Left lung (tissue), 10 donors: ENCODE data around the gene ASB13. TPM values are rescaled to one million over a fixed set of nuclear protein-coding genes. Genes with fewer than 3 reads are reported as not detected.

ENCODE experiments used
- ATAC-seq: fragments of 200-7000 bp; cut with Tn5 transposase; one replicate; pipeline ENCODE4 v1.9.1; 2020; ENCODE audit warnings: moderate library complexity
- DNase-seq, 4 donors: peaks; one replicate each; pipeline ENCODE4 v3.0.0-alpha.2; 2013 to 2020
- H3K27ac ChIP-seq, 2 donors: fragments of 200-600 bp; sonication (generic) in 1 of 2; one replicate each; pipeline versions ENCODE4 v1.5.0 to v1.8.0; 2020 to 2021
- H3K27me3 ChIP-seq, 2 donors: fragments of 200-600 bp; sonication (generic) in 1 of 2; one replicate each; pipeline versions ENCODE4 v1.5.0 to v1.8.0; 2020 to 2021
- H3K36me3 ChIP-seq, 2 donors: fragments of 200-600 bp; sonication (generic) in 1 of 2; one replicate each; pipeline versions ENCODE4 v1.5.0 to v1.8.0; 2020 to 2021
- H3K4me1 ChIP-seq, 2 donors: fragments of 200-600 bp; one replicate each; pipeline ENCODE4 v1.8.0; 2021
- H3K4me3 ChIP-seq, 2 donors: fragments of 200-600 bp; sonication (generic) in 1 of 2; one replicate each; pipeline versions ENCODE4 v1.5.0 to v1.8.0; 2020 to 2021; ENCODE audit warnings: mild to moderate bottlenecking in 1 of 2
- H3K9me3 ChIP-seq, 2 donors: fragments of 200-600 bp; sonication (generic) in 1 of 2; one replicate each; pipeline versions ENCODE4 v1.5.0 to v1.8.0; 2020 to 2021
- CTCF ChIP-seq, 2 donors: fragments of 200-600 bp; sonication (generic) in 1 of 2; IDR thresholded peaks; one replicate each; pipeline versions ENCODE4 v1.5.0 to v1.8.0; 2021; ENCODE audit warnings: antibody characterized with exemption in 2 of 2
- intact Hi-C, 2 donors: fragments of 100-400 bp; cut with DNase I; formaldehyde crosslinking; loops; one replicate each; pipeline versions ENCODE4 v1.11.2 to v1.14.2; 2022
- polyA plus RNA-seq, 6 donors: library from polyadenylated mRNA; unstranded; fragments of 120-200 nt; gene quantifications; one replicate each; pipeline ENCODE4 v1.2.1, GENCODE V29; 2013; ENCODE audit not compliant: insufficient read length in 6 of 6
- total RNA-seq, 2 donors: library from RNA; stranded (reverse); fragmentation: NEBNext Ultra II Directional; extraction: Animal tissue kit (Norgen Biotek cat#: 25700); gene quantifications; one replicate each; pipeline ENCODE4 v1.2.1, GENCODE V29; 2021
- donor health status: DM: no; HTN: yes; CAD: no.
- donor health status: DM: no; HTN: no; CAD: no.

The ASB13 gene
- total and polyA plus RNA-seq, 8 donors: 9.0 to 19.6 (median 11.6) TPM

DNA sequence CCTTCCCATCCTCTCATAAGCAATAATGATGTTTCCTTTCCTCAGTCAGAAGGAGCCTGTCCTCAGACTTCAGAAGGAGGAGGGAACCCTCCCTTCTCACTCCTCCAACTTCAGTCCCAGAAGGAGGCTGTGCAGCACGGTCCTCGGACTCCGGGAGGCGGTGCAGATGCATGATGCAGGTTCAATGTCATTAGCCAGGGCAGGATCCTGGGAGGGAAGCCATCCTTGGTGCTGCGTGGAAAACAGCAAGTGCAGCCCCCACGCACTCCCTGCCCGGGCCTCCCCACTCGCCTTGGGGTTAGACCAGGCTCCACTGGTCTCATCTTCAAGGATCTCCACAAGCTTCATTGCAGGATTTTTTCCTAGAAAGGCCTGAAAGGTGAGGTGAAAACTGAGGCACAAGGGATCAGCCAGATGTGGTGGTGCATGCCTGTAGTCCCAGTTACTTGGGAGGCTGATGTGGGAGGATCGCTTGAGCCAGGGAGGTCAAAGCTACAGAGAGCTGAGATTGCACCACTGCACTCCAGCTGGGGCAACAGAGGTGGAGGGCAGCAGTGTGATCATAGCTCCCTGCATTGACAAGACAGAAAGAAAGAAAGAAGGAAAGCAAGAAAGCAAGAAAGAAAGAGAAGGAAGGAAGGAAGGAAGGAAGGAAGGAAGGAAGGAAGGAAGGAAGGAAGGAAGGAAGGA, 62.0 kb downstream of the ASB13 start:
- intact Hi-C loops: no loop called here
- H3K27ac ChIP-seq: no peak overlapping the region

DNA sequence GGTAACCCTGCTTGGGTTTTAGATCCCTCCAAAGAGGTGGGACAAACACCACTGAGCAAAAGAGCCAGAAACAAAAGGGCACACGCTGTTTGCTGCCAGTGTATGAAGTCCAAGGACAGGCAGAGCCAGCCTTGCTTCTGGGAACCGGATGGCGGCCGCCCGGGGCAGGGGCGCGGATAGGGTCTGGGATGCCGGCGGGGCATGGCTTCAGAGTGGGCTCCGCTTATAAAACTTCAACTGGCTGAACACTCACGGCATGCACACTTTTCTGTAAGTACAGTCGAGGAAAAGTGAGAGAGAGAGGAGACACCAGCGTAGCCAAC, 62.6 kb downstream of the ASB13 start:
- Histone ChIP-seq H3K9me3 (no peaks in the 10 kb centered on the region), H3K4me3 (no peak overlapping the region), H3K36me3 (no peaks in the 10 kb centered on the region), H3K27ac (no peak overlapping the region), H3K27me3 (no peaks in the 10 kb centered on the region), H3K4me1 (no peaks in the 10 kb centered on the region)
- intact Hi-C loops: no loop called here
- ATAC-seq: no peak
- no peak for DNase-seq
- TF ChIP-seq CTCF (IDR thresholded peaks at IDR 0.05): no peak

More for the DNA sequence above, 62.0 kb downstream of the ASB13 start:
- H3K4me3 ChIP-seq: no peak overlapping the region
- TF ChIP-seq CTCF (IDR thresholded peaks at IDR 0.05): no peak
- H3K27me3 ChIP-seq: no peaks in the 10 kb centered on the region
- no peaks in the 10 kb centered on the region for H3K4me1 ChIP-seq
- H3K36me3 ChIP-seq: no peaks in the 10 kb centered on the region
- no peak for DNase-seq
- no peak for ATAC-seq
- no peaks in the 10 kb centered on the region for H3K9me3 ChIP-seq

- H3K36me3 ChIP-seq: no peaks in the 10 kb centered on the region
- H3K9me3 ChIP-seq: no peaks in the 10 kb centered on the region
- intact Hi-C loops: no loop called here
- H3K27me3 ChIP-seq: no peaks in the 10 kb centered on the region
- DNase-seq: no peak
- no peak overlapping the region for H3K27ac ChIP-seq
- H3K4me1 ChIP-seq: no peaks in the 10 kb centered on the region
- ATAC-seq: no peak
- no peak for TF ChIP-seq CTCF (IDR thresholded peaks at IDR 0.05)
- H3K4me3 ChIP-seq: no peak overlapping the region
These were observed 63.1 kb downstream of the ASB13 start for GRCh38 chr10:5603091-5603847.

DNA sequence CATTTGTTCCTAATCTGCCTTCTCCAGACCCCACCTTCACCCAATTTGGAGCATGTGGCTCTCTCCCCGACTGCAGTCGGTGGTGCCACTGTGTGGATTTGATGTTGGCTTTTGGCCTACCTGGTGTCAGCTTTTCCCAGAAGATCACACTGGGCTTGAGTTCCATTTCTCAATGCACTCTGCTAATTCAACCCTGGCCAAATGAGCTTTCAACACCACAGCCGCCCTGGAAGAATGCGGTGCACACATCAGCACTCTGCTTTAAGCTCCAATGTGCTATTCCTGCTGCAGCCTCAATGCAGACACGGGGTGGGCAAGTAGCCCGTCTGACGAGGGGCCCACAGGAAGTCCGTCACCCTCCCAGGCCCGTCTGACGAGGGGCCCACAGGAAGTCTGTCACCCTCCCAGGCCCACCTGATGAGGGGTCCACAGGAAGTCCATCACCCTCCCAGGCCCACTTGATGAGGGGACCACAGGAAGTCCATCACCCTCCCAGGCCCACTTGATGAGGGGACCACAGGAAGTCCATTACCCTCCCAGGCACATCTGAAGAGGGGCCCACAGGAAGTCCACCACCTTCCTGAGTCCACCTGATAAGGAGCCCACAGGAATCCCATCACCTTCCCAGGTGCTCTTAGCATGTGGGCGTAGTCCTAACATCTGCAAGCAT, 64.4 kb downstream of the ASB13 start:
- Histone ChIP-seq H3K27ac (no peak overlapping the region), H3K36me3 (no peaks in the 10 kb centered on the region), H3K4me3 (no peak overlapping the region), H3K27me3 (no peaks in the 10 kb centered on the region), H3K4me1 (no peaks in the 10 kb centered on the region), H3K9me3 (no peaks in the 10 kb centered on the region)
- intact Hi-C loops: no loop called here
- ATAC-seq: no peak
- peak in 1 of 4 donors; percentile 34 for DNase-seq
- no peak for TF ChIP-seq CTCF (IDR thresholded peaks at IDR 0.05)

DNA sequence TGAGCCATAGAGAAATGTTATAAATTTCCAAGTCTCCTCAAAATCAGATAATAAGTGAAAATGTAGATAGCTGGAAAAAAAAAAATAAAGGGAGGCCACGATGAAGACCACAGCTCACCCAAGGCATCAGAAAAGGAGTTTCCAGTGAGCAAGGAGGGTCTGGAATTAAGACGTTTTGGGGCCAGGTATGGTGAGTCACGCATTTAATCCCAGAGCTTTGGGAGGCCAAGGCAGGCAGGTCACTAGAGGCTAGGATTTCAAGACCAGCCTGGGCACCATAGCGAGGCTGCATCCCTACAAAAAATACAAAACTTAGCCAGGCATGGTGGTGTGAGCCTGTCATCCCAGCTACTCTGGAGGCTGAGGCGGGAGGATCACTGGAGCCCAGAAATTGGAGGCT, 65.5 kb downstream of the ASB13 start:
- ATAC-seq (no peak), DNase-seq (no peak)
- no peaks in the 10 kb centered on the region for H3K36me3 ChIP-seq

More for the DNA sequence above, 65.5 kb downstream of the ASB13 start:
- Histone ChIP-seq H3K27ac (no peak overlapping the region), H3K4me3 (no peak overlapping the region), H3K4me1 (no peaks in the 10 kb centered on the region), H3K27me3 (no peaks in the 10 kb centered on the region), H3K9me3 (no peaks in the 10 kb centered on the region)
- intact Hi-C loops: no loop called here
- no peak for TF ChIP-seq CTCF (IDR thresholded peaks at IDR 0.05)
